SK-N-MC (cell line): ENCODE data around the gene NDUFS8.

Source experiments
- EZH2 ChIP-seq: fragments of 200-600 bp; sonication (generic); IDR thresholded peaks from one replicate; pipeline ENCODE4 v1.6.1; 2017; ENCODE audit warnings: antibody characterized with exemption
- FOXP2 ChIP-seq: optimal IDR thresholded peaks from 2 replicates; pipeline ENCODE3; 2011; ENCODE audit warnings: mild to moderate bottlenecking, moderate library complexity; ENCODE audit not compliant: insufficient read depth; ENCODE audit errors: extremely low read length, control extremely low read depth

DNA sequence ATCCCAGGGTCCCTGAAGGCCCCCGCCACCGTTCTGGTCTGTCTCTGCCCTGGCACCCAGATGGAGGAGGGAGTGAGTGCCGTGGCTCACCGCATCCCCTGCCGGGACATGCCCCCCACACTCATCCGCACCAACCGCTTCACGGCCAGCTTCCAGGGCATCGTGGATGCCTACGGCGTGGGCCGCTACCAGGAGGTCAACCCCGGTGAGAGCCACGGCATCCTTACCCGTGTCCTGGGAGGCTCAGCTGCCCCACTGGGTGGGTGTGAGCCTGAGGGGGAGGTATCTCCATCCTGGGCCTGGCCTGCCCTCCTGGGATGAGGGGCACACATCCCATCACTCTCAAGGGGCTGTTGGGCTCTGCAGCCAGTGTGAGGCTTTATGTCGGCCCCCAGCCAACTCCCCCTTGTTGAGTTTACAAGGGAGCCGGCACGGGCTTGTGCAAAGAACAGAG lies 14.4 kb downstream of the NDUFS8 start:
- no peak for TF ChIP-seq FOXP2
- TF ChIP-seq EZH2: no peak
